OCI-M2 (cell line): ENCODE measurements around the gene F11R.
"Not testable (repeated sequence)": the region's sequence is repeated elsewhere in the genome, so short reads cannot be mapped to it uniquely, and the experiment has no call there.

Source experiments
- DNase-seq: peaks from one replicate; lab custom pipeline; 2025; ENCODE audit not compliant: unreplicated experiment; lab: John Stamatoyannopoulos, UW

F11R gene

DNA sequence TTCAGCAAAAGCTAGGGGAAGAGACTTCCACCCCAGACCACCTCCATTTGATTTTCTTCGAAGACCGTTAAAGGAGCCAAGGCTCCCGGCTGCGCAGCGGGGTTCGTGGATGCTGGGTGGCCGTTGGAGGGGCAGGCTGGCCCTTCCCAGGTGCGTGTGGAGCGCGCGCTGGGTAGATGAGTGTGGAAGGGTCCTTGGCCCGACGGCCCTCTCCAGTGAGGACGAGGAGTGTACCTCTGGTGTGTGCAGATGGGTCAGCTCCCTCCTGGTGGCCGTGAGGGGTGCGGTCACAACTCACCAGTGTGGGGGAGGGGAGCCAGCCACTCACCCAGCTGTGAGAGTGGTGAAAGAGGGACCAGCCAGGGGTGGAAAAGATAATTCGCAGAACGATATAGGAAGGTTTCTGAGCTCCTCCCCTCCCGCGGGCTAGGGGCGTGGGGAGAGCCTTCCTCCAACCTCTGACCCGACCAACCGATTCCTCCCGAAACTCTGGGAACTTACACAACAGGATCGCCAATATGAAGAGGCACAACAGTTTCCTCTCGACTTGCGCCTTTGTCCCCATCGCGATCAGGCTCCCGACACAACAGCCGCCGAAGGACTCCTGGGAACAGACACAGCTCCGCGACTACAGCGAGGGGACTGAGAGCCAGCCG is at the start of gene F11R:
Gene F11R (minus strand): TSS at position 644 of the 656 bp plus-strand sequence. CDS start 79 bp downstream, at position 565.
- DNase-seq: peak; percentile 73

DNA sequence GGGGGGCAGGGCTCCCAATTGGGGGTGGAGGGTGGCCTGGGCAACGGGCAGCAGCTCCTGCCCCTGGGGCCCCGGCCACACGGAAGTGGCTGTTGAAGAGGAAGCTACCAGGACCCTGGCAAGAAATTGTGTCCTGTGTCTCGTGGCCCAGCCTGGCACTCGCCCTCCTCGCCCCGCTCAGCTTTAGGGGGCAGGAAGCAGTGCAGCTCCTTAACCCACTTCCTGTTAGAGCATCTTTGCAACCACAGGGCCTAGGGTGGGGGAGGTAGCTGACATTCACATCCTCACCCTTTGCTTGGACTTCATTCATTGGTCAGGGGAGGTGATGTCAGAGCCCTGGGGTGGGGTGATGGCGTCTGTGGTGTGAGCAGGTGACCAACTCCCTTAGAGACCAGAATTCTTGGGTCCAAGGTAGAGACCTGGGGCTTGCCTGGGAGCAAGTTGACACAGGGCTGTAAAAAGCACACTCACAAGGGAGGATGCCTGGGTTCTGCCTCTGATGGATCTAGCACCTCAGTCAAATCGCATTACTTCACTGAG is 48.8 kb upstream of the F11R start, which contains the start of gene ARHGAP30:
Gene ARHGAP30 (minus strand): TSS at position 161 of the 540 bp plus-strand sequence. CDS start 267 bp downstream, outside the sequence.
- no peak for DNase-seq

DNA sequence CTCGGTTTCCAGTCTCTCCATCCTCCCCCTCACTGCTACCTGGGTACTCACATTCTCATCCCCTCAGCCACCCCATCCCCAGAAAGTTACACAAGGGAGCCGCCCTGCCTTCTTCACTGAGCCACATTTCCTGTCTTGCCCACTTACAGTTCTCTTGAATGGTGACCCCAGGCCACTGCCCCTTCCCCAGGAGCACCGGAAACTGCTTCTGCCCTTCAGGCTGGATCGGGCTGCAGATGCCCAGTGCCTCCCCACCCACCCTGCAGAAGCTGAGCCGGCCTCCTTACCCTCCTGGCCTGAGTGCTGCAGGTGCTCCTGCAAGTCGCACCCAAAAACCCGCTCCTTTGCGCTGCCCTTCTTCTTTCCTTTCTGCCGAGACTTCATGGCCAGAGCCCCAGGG is 48.3 kb upstream of the F11R start:
- DNase-seq: no peak

DNA sequence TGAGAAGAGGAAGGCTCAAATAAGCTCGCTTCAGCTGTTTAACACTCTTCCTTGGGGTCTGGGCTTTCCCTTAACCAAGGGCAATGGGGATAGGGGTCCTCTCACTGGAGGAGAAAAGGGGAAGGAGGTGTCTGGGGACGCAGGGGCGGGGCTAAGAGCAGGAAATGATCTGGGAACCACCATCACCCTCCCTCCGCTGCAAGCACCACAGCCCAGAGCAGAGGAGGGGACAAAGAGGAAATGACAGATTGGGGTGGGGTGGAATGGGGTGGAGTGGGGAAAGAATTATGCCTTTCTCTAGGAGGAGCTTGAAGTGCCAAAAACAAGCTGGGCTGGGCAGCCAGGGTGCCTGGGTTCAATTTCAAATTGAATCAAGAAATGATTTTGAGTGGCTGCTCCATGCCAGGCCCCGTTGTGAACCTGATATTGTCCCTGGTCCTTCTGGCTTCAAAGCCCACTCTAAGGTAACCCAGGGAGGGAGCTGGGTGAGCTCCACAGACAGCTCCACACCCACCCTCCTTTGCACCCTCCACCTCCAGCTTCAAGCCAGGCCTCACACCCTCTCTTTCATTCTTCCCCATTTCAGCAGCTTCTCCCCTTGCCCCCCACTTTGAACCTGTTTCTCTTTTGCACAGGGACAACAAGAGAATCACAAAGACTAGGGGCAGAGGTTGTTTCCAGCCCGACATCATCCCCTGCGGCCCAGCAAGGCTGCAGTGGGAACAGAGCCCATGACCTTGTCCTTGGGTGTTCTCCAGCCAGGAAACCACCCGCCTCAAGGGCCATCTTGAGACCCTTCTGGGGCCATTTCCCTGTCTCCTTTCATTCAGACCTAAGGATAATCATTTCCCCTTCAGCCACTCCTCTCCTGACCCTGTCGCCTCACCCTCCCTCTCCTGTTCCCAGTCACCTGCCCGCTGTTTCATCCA is 47.6 kb upstream of the F11R start:
- peak; percentile 4 for DNase-seq

DNA sequence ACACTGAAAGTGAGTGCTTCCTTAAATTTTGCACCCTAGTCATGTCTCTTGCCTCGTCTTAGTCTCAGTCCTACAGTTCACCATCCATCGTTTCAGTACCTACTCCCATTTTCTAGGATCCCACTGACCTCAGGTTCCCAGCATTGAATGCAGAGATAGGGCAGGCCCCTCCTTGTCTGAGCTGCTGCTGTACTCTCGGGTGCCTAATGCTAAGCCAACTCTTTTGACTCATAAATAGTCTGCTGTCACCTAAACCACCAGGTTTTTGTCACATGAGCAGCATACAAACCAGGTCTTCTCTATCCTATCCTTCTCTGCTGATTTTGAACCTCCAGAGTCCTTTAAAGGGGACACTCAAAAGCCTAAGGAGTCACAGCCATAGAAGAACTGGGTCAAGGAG is 45.7 kb upstream of the F11R start:
- DNase-seq: no peak

DNA sequence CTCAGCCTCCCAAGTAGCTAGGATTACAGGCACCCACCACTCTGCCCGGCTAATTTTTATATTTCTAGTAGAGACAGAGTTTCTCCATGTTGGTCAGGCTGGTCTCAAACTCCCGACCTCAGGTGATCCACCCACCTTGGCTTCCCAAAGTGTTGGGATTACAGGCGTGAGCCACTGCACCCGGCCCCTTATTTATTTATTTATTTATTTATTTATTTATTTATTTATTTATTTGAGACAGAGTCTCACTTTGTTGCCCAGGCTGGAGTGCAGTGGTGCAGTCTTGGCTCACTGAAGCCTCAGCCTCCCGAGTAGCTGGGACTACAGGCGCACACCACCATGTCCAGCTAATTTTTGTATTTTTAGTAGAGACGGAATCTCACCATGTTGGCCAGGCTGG is 44.7 kb upstream of the F11R start:
- not testable (repeated sequence) for DNase-seq

DNA sequence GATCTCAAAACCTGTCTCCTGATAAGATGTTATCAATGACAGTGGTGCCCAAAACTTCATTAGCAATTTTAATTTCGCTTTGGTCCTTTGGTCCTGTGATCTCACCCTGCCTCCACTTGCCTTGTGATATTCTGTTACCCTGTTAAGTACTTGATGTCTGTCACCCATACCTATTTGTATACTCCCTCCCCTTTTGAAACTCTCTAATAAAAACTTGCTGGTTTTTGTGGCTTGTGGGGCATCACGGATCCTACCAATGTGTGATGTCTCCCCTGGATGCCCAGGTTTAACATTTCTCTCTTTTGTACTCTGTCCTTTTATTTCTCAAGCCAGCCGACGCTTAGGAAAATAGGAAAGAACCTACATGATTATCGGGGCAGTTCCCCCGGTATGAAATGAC is 43.0 kb upstream of the F11R start:
- DNase-seq: not testable (repeated sequence)

DNA sequence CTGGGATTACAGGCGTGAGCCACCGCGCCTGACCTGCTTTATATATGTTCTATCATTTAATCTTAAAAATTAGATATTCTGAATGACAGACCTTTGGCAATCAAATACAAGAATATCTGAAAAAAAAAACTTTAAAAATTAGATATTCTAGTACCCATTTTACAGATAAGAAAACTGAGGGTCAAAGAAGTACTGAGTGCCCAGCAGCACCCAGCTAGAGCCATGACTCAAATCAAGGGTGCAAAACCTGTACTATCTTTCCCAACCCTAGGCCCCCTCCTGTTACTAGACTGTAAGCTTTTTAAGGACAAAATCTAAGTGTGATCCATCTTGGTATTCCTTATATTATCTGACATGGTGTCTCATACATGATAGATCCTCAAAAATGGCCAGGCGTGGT is 40.5 kb upstream of the F11R start:
- DNase-seq: no peak

DNA sequence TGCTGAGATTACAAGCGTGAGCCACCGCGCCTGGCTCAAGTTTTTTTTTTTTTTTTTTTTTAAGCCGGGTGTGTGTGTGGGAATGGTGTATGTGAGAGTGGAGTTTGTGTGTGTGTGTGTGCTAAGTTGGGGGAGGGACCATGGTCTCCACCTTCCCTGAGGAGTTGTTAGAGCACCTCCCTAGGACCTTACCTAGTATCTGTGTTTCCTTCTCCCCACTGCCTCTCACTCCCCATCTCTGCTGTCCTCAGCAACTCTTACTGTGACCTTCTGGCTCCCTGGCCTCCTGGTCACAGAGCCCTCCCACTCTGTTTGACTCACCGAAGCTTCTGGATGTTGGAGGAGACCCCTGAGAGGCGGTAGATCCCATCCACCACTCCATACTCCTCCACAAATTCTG is 38.3 kb upstream of the F11R start:
- no peak for DNase-seq

DNA sequence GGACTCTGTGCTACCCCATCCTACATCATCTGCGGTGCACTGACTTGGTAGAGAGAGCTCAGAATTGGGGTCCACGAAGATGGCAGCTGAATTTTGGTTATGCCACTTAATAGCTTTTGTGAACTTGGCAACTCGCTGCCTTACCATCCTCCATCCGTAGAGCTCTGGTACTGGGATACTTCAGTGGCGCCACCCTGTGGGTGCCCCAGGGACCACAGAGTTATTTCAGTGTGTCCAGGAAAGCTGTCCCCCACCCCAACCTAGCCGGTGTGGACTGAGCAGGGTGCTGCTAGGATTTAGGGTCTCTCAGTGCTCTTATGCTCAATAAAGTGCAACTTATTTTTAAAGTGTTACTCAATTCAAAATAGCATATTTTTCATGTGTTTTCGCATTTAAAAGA is 33.9 kb upstream of the F11R start:
- DNase-seq: no peak

DNA sequence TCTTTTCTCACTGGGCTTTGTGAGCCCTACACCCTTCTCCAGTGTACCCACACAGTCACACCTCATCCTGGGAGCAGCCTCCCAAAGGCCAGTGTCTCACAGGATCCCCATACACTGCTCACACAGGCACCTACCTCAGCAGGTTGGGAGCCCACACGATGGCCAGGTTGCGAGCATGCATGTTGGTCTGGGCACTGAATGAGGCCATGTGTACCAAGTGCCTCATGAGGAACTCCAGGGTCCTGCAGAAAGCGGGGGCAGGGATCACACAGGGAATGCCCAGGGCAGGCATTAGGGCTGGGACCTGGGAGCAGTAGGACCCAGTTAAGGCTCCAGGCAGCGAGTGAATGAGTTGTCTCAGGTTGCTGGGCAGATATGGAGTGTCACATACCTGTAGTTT is 33.3 kb upstream of the F11R start:
- DNase-seq: no peak

DNA sequence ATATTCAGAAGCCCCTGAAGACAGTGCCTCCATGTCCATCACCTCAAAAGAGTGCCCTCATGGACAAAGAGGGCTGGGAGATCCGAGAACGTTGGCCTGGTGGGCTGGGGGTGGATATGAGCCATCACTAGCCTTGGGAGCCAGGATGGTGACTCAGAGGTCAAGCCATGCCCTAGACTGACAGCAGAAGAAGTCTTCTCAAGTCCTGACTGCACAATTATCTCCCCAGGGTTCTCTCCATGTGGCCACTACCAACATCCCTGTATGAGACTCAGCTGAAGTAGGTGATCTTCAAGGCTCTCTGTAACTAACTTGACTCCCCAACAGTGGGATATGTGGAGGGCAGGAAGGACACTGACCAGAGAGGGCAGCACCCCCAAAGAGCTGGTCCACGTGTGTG is 31.9 kb upstream of the F11R start:
- no peak for DNase-seq

DNA sequence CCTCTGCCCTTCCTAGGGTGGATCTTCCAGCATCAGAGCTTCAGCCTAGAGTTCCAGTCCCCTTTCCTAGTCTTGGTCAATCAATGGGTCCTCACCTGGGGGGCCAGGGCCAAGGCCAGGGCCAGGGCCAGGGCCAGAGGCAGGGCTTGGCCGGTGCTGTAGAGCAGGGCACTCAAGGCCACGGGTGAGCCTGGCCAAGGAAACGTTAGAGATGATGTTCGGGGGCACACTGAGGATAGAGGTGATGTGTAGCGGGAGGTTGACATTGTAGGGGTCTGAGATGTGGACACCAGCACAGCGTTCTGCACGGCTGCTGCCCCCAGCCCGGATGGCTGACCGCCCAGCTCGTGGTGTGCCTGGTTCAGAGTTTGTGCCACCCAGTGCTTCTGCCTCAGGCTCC is 30.3 kb upstream of the F11R start:
- DNase-seq: no peak

DNA sequence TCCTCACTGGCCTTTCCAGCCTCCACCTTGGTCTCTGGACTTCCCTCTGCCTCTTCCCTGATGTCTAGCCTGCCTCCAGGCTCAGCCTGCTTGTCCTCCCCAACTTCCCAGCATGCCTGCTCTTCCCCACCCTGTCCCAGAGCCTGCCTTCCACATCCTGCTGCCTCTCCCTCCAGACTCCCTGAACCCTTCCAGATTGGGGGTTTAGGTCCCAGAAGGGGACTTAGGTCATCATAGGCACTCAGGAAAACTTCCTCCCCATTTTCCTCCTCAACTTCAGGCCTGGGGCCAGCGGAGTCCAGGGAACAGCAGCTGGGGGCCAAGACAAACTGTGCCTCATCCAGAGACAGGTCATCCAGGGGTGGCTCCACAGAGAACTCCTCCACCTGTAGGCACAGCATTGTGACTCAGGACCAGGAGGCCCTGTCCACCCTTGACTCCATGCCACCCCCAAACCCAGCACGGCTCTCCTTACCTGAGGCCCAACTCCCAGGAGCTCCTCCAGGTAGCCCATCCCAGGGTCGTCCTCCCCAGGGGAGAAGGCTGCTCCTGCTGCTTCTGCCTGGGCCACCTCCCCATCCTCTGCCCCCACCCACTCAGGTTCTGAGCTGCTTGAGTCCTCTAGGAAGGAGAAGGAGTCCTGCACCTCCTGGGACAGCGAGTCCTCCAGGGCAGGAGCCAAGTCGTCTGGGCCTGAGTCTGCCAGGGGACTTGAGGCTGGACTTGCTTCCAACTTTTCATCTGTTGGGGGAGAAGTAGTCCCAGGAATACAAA is 28.2 kb upstream of the F11R start:
- no peak for DNase-seq

DNA sequence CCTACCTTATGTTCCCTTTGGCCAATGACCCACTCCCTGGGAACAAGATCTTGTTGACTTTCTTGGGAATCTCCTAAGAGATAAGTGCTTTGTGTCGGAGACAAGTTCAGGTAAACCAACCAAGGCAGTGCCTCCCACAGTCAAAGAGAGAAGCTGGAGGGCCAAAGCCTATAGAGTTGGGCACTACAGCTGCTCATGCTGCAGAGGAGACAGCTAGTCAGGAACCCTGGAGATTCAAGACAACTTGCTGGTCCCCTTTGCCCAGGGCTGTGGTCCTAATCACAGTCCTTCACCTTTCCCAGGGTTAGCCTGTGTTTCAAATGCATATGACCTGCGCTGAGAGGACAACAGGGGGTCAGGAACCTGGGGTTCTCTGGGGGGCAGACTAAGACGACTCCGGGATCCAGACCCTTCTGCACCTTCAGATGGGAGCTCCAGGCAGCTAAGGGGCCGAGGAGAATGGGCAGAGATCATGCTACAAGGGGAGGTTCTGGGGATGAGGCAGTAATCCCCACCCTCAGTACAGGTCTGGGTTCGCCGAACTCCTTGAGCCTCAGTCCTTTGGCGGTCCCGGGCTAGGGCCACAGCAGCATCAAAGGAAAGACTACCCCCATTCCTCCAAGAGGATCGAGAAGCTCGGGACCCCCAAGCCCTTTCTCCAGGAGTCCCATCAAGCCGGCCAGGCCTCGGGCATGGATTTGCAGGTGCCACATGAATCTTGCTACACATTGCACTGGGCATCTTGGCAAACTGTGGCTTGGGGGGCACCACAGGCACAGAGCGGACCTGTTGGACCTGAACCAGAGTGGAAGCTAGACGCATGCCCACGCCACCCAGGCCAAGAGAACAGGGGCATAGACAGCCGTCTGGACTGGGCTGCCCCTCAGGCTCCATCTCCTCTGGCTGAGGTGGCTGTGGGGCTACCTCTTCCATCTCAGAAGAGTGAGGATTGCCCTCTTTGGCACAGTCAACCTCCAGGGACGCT is 26.8 kb upstream of the F11R start:
- no peak for DNase-seq

DNA sequence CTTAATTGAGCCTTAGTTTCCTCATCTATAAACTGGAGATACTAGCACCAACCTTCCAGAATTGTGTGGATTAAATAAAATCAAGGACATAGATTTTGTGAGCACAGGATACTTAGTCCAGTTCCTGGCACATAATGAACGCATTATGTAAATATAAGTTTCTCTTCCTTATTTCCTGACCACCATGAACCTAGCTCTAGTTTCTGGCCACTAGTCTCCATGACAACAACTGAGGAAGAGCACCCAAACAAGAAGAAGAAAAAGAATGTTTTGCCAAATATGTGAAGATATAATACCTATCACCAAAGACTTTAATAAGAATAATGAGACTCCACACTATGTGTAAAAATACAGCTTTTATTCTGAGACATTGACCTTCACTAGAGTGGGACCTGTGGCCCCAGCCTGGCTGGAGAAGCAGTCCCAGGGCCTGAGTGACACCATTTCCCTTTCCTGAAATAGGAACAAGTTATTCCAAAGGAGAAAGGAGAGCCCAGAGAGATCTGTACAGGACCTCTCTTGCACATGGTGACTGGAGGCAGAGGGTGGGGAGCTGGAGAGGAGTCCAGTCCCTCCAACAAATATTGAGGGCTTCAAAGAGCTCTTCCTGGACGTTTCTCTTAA is 25.8 kb upstream of the F11R start:
- no peak for DNase-seq

DNA sequence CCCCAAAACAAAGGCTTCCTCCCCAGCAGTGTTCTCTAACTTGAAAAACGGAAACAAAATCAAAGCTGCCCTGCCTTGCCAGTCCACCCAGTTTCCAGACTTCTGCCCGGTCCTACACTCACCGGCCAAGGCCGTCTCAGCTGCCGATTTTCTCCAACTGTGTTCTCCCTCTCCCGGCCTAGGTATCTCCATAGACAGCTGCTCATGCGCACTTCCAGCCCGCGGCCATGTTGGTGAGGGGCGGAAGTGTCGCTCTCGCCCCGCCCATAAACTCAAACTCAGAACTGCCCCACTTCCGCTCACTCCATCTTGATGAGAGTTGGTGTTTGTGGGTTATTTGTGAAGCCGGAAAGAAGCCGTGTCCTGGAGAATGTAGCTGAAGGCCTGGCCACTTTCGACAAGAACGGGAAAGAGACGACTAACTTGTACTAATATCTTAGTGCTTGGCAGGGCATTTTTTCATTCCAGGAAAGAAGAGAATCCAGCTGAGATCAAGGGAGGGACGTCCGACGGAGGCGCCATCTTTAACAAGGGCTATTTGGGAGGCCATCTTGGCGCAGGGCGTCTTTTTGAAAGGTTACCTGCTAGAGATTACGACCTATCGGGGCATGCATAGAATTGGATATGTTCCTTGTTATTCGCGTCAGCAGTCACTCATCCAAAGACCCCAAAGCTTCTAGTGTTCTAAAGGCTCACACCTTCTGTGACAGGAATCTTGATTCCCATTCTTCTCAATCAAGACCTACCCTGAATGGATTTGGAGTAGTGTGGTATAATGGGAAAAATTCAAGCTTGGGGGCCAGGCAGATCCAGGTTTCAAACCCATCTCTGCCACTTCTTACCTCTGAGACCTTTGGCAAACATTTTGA is 25.0 kb upstream of the F11R start, which contains the start of gene USF1:
Gene USF1 (minus strand): TSS at position 242 of the 869 bp plus-strand sequence. CDS start 2,702 bp downstream, outside the sequence.
- peak; percentile 74 for DNase-seq
